Right atrium auricular region (tissue), 2 donors: ENCODE results near the gene PRR12. TPM values are rescaled to one million over a fixed set of nuclear protein-coding genes. Genes with fewer than 3 reads are reported as not detected.
A peak's percentile ranks its signal among the peaks of the same experiment; 100 is the strongest.

ENCODE experiments used
- DNase-seq: peaks from one replicate; pipeline ENCODE4 v3.0.0-alpha.2; 2019; ENCODE audit warnings: low spot score
- H3K27ac ChIP-seq, 2 donors: fragments of 200-600 bp; sonication (generic); 1 replicate in 1 of 2; 2 replicates in 1 of 2; pipeline ENCODE4 v1.5.1; 2016 to 2019
- H3K27me3 ChIP-seq, 2 donors: fragments of 200-600 bp; sonication (generic); one replicate each; pipeline versions ENCODE4 v1.5.1 to v1.6.0; 2017 to 2019
- H3K36me3 ChIP-seq: fragments of 200-600 bp; sonication (generic); one replicate; pipeline ENCODE4 v1.5.1; 2016
- H3K4me1 ChIP-seq, 2 donors: fragments of 200-600 bp; sonication (generic); one replicate each; pipeline versions ENCODE4 v1.5.1 to v1.6.0; 2017 to 2019
- H3K4me3 ChIP-seq, 2 donors: fragments of 200-600 bp; sonication (generic); 1 replicate in 1 of 2; 2 replicates in 1 of 2; pipeline ENCODE4 v1.5.1; 2017 to 2019; ENCODE audit warnings: mild to moderate bottlenecking in 1 of 2, moderate library complexity in 1 of 2
- H3K9me3 ChIP-seq, 2 donors: fragments of 200-600 bp; sonication (generic); one replicate each; pipeline ENCODE4 v1.5.1; 2019
- total RNA-seq, 2 donors: library from RNA; depleted of rRNA; stranded (reverse); fragments of >200 nt; gene quantifications; one replicate each; pipeline ENCODE4 v1.1.0, GENCODE V29; 2016
- TF ChIP-seq, protein P1 (sequence below), 2 donors: fragments of 200-600 bp; sonication (generic); IDR thresholded peaks; one replicate each; pipeline ENCODE4 v1.5.1; 2019; ENCODE audit warnings: antibody characterized with exemption in 2 of 2

Gene PRR12
- total RNA-seq, 2 donors from 2014 or later = 6.6 to 13.3 TPM

- Histone ChIP-seq H3K27ac (no peak overlapping the region), H3K4me1 (peaks cover 0 to 6% of the 10 kb centered on the region in 2 donors), H3K4me3 (no peak overlapping the region), H3K9me3 (no peaks in the 10 kb centered on the region), H3K36me3 (no peaks in the 10 kb centered on the region), H3K27me3 (no peaks in the 10 kb centered on the region)
- TF ChIP-seq, protein P1, sequence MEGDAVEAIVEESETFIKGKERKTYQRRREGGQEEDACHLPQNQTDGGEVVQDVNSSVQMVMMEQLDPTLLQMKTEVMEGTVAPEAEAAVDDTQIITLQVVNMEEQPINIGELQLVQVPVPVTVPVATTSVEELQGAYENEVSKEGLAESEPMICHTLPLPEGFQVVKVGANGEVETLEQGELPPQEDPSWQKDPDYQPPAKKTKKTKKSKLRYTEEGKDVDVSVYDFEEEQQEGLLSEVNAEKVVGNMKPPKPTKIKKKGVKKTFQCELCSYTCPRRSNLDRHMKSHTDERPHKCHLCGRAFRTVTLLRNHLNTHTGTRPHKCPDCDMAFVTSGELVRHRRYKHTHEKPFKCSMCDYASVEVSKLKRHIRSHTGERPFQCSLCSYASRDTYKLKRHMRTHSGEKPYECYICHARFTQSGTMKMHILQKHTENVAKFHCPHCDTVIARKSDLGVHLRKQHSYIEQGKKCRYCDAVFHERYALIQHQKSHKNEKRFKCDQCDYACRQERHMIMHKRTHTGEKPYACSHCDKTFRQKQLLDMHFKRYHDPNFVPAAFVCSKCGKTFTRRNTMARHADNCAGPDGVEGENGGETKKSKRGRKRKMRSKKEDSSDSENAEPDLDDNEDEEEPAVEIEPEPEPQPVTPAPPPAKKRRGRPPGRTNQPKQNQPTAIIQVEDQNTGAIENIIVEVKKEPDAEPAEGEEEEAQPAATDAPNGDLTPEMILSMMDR (IDR thresholded peaks at IDR 0.05) = peak; percentile 71 to 91
- peak; percentile 78 for DNase-seq
These were observed 44.0 kb upstream of the PRR12 start for GRCh38 chr19:49546825-49547565.

- no peak overlapping the region for H3K27ac ChIP-seq
- TF ChIP-seq, protein P1 (IDR thresholded peaks at IDR 0.05) = no peak
- no peaks in the 10 kb centered on the region for H3K36me3 ChIP-seq
- H3K4me3 ChIP-seq = no peak overlapping the region
- no peak for DNase-seq
- no peaks in the 10 kb centered on the region for H3K9me3 ChIP-seq
- H3K27me3 ChIP-seq = no peaks in the 10 kb centered on the region
- H3K4me1 ChIP-seq = peaks cover 0 to 6% of the 10 kb centered on the region in 2 donors
These were observed 41.9 kb upstream of the PRR12 start for GRCh38 chr19:49549045-49549444.

DNA sequence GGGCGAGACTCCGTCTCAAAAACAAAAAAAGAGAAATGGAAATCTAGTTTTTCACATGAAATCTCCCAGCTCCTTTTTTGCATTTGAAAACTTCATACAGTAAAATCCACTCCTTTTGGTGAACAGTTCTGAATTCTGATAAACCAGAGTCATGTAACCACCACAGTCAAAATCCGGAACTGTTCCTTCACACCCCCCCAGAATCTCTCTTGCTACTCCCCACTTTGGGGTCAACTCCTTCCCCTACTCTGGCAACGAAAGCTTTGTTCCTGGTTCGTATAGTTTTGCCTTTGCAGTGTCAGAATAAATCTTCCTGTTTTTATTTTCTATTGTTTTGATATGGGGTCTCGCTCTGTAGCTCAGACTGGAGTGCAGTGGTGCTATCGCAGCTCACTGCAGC lies 39.5 kb upstream of the PRR12 start:
- H3K36me3 ChIP-seq = peaks cover 17% of the 10 kb centered on the region
- H3K27ac ChIP-seq = no peak overlapping the region
- peaks cover 0 to 12% of the 10 kb centered on the region in 2 donors for H3K4me1 ChIP-seq
- DNase-seq = no peak
- no peak overlapping the region for H3K4me3 ChIP-seq
- no peaks in the 10 kb centered on the region for H3K27me3 ChIP-seq
- TF ChIP-seq, protein P1 (IDR thresholded peaks at IDR 0.05) = no peak
- H3K9me3 ChIP-seq = no peaks in the 10 kb centered on the region

DNA sequence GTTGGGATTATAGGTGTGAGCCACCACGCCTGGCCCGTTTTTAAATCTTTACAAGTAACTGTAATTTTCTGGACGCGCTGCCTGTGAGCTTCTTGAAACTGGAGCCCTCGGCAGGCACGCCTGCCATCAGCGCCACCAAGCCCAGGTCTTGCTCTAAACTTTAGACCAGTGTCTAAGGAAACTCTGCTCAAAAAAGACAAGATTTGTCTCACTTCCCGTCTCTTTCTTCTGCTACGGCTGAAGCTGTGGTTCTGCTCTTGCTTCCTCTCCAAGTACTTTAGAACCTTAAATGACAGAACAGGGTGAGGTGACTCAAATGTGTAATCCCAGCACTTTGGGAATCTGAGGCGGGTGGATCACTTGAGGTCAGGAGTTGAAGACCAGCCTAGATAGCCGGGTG lies 38.2 kb upstream of the PRR12 start:
- Histone ChIP-seq H3K27ac (no peak overlapping the region), H3K27me3 (no peaks in the 10 kb centered on the region), H3K36me3 (peaks cover 29% of the 10 kb centered on the region), H3K9me3 (no peaks in the 10 kb centered on the region), H3K4me3 (no peak overlapping the region), H3K4me1 (peaks cover 0 to 6% of the 10 kb centered on the region in 2 donors)
- DNase-seq = no peak
- TF ChIP-seq, protein P1 (IDR thresholded peaks at IDR 0.05) = no peak

DNA sequence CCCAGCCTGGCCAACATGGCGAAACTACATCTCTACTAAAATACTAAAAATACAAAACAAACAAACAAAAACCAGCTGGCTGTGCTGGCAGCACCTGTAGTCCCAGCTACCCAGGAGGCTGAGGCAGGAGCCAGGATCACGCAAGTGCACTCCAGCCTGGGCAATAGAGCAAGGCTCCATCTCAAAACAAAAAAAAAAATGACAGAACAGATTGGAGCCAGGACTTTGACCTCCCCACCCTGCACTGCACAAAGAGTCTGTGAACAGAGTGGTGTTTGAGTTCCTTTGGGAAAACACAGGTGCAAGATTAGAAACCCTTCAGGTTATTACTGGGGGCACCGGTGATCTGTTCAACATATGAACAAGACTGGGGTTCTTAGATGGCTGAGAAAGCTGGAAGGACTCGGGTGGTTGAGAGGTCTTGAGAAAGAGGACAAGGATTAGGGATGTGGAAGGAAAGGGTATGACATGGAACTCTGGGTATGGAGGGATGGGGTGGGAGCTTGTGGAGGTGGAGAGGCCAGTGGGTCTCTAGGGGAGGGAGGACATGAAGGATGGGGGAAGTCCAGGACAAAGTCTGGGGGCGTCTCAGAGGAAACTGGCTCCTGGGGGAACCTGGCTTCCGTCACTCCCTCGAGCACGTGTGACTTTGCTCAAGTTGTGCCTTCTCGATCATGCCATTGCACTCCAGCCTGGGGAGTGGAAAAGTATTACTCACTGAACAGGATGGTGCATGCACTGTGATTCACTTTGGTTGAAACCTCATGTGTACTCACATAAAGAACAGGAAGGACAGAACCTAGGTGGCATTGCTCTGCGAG lies 37.3 kb upstream of the PRR12 start:
- TF ChIP-seq, protein P1 (IDR thresholded peaks at IDR 0.05) = no peak
- Histone ChIP-seq H3K4me3 (no peak overlapping the region), H3K4me1 (peaks cover 0 to 6% of the 10 kb centered on the region in 2 donors), H3K27me3 (no peaks in the 10 kb centered on the region), H3K27ac (no peak overlapping the region), H3K9me3 (no peaks in the 10 kb centered on the region), H3K36me3 (peaks cover 38% of the 10 kb centered on the region)
- DNase-seq = no peak
